Transverse colon (tissue), 4 donors: ENCODE data around the gene ARHGAP24. TPM values are rescaled to one million over a fixed set of nuclear protein-coding genes. Genes with fewer than 3 reads are reported as not detected.

Experiments used
- DNase-seq: peaks from one replicate; pipeline ENCODE4 v3.0.0-alpha.2; 2019
- H3K27ac ChIP-seq, 4 donors: fragments of 200-600 bp; sonication (generic); 2 replicates each; pipeline ENCODE4 v1.5.1; 2016 to 2018; ENCODE audit warnings: inconsistent platforms in 4 of 4
- H3K27me3 ChIP-seq: fragments of 200-600 bp; sonication (generic); 2 replicates; pipeline ENCODE4 v1.5.1; 2017; ENCODE audit warnings: inconsistent platforms
- H3K36me3 ChIP-seq, 4 donors: fragments of 200-600 bp; sonication (generic); 2 replicates each; pipeline ENCODE4 v1.5.1; 2017 to 2019; ENCODE audit warnings: inconsistent platforms in 4 of 4
- H3K4me1 ChIP-seq, 4 donors: fragments of 200-600 bp; sonication (generic); 2 replicates each; pipeline ENCODE4 v1.5.1; 2017 to 2020; ENCODE audit warnings: inconsistent platforms in 4 of 4
- H3K4me3 ChIP-seq, 4 donors: fragments of 200-600 bp; sonication (generic); 1 replicate in 1 of 4; 2 replicates in 3 of 4; pipeline versions ENCODE4 v1.5.1 to v1.6.1; 2017 to 2019; ENCODE audit warnings: inconsistent platforms in 4 of 4
- H3K9me3 ChIP-seq, 2 donors: fragments of 200-600 bp; sonication (generic); 2 replicates each; pipeline ENCODE4 v1.5.1; 2017 to 2019; ENCODE audit warnings: inconsistent platforms in 2 of 2
- EP300 ChIP-seq: sonication (generic); formaldehyde crosslinking; IDR thresholded peaks from one replicate; pipeline ENCODE4 v1.6.1; 2017; ENCODE audit warnings: antibody characterized with exemption, low read depth
- POLR2A ChIP-seq: fragments of 450-650 bp; IDR thresholded peaks from one replicate; pipeline ENCODE4 v1.6.1; 2016; ENCODE audit warnings: antibody characterized with exemption, mild to moderate bottlenecking, moderate library complexity
- POLR2AphosphoS5 ChIP-seq, 3 donors: sonication (generic); formaldehyde crosslinking; IDR thresholded peaks; one replicate each; pipeline ENCODE4 v1.6.1; 2016; ENCODE audit warnings: antibody characterized with exemption in 3 of 3
- WGBS, 2 donors: methylation state at CpG; one replicate each; pipeline ENCODE4 v1.1.5; 2018; ENCODE audit warnings: low coverage in 1 of 2; 5-methylcytosine and 5-hydroxymethylcytosine counted together
- in situ Hi-C, 4 donors: fragments of 200-750 bp; cut with MboI; loops; one replicate each; pipeline versions ENCODE4 v1.15.0 to v1.15.1; 2017; ENCODE audit warnings: low sequenced_read_pairs in 3 of 4, low pct_ligation_motif_present in 1 of 4, low pct_unique_long_range_greater_than_20kb in 1 of 4
- intact Hi-C: fragments of 100-400 bp; cut with DNase I; formaldehyde crosslinking; loops from one replicate; pipeline ENCODE4 v1.15.1; 2023; ENCODE audit warnings: low total_unique reads
- total RNA-seq, 4 donors: library from RNA; depleted of rRNA; stranded (reverse); fragments of >200 nt; gene quantifications; one replicate each; pipeline ENCODE4 v1.1.0, GENCODE V29; 2016
- TF ChIP-seq, protein P1 (sequence below), 5 experiments: fragments of 200-600 bp in 3 of 5; fragments of 450-650 bp in 2 of 5; sonication (generic) in 3 of 5; IDR thresholded peaks; 1 replicate in 2 of 5; 2 replicates in 3 of 5; pipeline ENCODE4 v1.5.1; 2016 to 2017; ENCODE audit warnings: antibody characterized with exemption in 5 of 5, inconsistent platforms in 3 of 5, mild to moderate bottlenecking in 2 of 5, moderate library complexity in 1 of 5

ARHGAP24 gene
- total RNA-seq, 4 donors from 2014 or later, result 4.2 to 32.0 (median 12.6) TPM

DNA sequence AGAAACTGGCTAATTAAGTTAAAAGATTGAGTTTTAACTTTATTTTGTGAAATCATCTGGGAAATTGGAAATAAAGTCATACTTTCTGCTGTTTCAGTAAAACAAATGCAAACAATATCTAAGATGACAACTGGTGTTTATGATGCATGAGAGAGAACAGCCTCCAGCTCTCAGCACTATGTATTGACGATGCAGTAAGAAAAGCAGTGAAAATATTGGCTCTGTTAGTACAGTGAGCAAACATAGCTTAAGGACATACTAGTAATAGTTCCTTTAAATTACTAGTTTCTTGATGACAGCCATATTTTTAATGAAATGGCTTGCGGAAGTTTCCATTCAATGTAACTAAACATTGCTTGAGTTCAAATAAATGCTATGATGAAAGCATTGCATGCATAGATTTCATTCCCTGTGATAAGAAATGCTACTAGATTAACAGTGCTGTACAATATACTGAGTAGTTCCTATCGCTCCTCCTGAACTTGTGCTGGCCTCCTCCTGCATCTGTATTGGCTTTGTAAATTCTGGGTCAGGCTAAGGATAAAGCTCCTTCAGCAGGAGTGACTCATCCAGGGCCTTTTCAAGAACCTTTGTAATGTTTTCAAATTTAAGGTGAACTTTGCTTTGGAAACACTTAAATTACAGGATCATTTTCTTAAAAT, 11.6 kb downstream of the ARHGAP24 start:
- H3K9me3 ChIP-seq, result no peaks in the 10 kb centered on the region
- intact Hi-C loops (no loop called here), in situ Hi-C loops (no loop called here)
- no peaks in the 10 kb centered on the region for H3K27me3 ChIP-seq
- 88 to 100% methylated on average over 2 to 3 of the region's 3 CpGs for WGBS, 2 donors
- no peaks in the 10 kb centered on the region for H3K36me3 ChIP-seq
- no peak overlapping the region for H3K27ac ChIP-seq
- H3K4me1 ChIP-seq, result peaks cover 0 to 4% (median 0%) of the 10 kb centered on the region in 4 donors
- no peak overlapping the region for H3K4me3 ChIP-seq
- TF ChIP-seq, protein P1, sequence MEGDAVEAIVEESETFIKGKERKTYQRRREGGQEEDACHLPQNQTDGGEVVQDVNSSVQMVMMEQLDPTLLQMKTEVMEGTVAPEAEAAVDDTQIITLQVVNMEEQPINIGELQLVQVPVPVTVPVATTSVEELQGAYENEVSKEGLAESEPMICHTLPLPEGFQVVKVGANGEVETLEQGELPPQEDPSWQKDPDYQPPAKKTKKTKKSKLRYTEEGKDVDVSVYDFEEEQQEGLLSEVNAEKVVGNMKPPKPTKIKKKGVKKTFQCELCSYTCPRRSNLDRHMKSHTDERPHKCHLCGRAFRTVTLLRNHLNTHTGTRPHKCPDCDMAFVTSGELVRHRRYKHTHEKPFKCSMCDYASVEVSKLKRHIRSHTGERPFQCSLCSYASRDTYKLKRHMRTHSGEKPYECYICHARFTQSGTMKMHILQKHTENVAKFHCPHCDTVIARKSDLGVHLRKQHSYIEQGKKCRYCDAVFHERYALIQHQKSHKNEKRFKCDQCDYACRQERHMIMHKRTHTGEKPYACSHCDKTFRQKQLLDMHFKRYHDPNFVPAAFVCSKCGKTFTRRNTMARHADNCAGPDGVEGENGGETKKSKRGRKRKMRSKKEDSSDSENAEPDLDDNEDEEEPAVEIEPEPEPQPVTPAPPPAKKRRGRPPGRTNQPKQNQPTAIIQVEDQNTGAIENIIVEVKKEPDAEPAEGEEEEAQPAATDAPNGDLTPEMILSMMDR (IDR thresholded peaks at IDR 0.05), result no peak
- TF ChIP-seq POLR2AphosphoS5 (IDR thresholded peaks at IDR 0.05) (no peak), POLR2A (no peak), EP300 (no peak)
- no peak for DNase-seq

DNA sequence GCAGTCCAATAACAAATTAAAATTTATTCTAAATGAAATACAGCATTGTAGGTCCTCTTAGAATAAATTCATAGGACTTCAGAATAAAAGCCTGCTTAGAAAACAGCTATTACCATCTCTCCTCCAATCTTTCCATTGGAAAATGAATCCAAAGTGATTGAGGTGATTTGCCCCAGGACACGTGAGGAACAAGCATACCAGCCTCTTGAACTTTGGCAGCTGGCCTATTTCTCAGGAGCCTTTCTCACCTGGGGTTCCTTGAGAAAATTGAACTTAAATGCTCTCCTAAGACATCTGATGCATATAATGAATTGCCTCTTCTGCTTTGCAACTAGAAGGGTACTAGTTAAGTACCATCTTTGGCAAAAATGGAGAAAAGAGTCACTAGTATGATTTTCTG, 13.5 kb downstream of the ARHGAP24 start:
- DNase-seq, result no peak
- no peak overlapping the region for H3K27ac ChIP-seq
- in situ Hi-C loops (no loop called here), intact Hi-C loops (no loop called here)
- no peak for TF ChIP-seq POLR2A
- TF ChIP-seq EP300, result no peak
- H3K4me3 ChIP-seq, result no peak overlapping the region
- no peaks in the 10 kb centered on the region for H3K27me3 ChIP-seq
- H3K9me3 ChIP-seq, result no peaks in the 10 kb centered on the region
- H3K36me3 ChIP-seq, result no peaks in the 10 kb centered on the region
- WGBS, 2 donors, result 29 to 48% methylated on average over 1 of the region's 1 CpG
- peaks cover 0 to 4% (median 0%) of the 10 kb centered on the region in 4 donors for H3K4me1 ChIP-seq

DNA sequence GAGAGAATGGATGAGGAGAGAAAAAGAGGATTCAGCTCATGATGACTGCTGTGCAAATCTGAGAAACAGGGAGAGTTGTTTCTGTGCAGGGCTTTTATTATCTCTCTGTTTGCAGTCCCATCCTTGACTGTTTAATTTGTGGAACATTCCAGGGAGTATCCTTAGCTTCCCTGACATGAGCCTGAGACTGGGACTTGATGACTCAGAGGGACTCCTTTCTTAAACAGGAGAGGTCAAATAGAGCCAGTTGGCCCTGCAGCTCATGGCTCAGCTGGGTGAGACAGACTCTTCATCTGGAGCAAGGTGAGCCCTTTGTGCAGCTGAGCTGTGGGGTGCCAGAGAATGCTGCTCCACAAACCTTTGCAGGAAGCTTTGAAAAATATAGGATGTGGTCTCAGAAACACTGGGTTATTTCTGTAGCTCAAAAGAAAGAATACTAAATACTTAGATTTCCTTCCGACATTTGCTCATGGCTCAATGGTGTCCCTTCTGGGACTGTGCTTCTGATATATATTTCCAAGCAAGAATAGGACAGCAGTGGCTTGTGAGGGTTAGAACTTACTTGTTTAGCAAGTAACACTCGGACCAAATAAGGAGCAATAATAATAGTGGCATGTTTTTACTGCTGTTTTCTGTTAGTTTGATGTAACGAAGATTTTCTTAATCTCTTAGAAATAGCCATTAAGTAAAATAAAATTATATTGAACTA, 14.5 kb downstream of the ARHGAP24 start:
- no peak for DNase-seq
- Histone ChIP-seq H3K4me3 (no peak overlapping the region), H3K36me3 (no peaks in the 10 kb centered on the region), H3K27ac (no peak overlapping the region), H3K27me3 (no peaks in the 10 kb centered on the region), H3K4me1 (peaks cover 0 to 4% (median 0%) of the 10 kb centered on the region in 4 donors), H3K9me3 (no peaks in the 10 kb centered on the region)
- WGBS, 2 donors, result 83 to 87% methylated on average over 3 of the region's 3 CpGs
- in situ Hi-C loops (no loop called here), intact Hi-C loops (no loop called here)
- TF ChIP-seq POLR2A (no peak), EP300 (no peak), POLR2AphosphoS5 (IDR thresholded peaks at IDR 0.05) (no peak)
- TF ChIP-seq, protein P1 (IDR thresholded peaks at IDR 0.05), result no peak

DNA sequence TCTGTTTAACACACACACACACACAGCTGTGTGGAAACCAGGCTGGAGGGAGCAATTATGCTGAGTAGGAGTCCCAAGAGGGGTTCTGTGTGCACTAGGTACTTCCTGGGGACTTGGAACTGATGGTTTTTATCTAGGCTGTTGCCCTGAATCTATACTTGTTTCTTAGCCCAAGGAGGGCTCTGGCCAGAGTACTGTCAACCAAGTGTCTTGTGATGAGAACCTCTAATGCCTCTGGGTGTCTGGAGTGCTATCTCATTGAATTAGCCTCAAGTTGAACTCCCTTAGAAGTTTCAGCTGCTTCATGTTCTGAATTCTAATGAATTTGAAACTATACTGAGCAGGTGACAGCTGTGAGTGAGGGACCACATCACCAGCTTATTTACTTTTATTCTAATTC, 16.6 kb downstream of the ARHGAP24 start:
- Histone ChIP-seq H3K36me3 (no peaks in the 10 kb centered on the region), H3K4me3 (no peak overlapping the region), H3K4me1 (peaks cover 0 to 4% (median 0%) of the 10 kb centered on the region in 4 donors), H3K9me3 (no peaks in the 10 kb centered on the region), H3K27ac (no peak overlapping the region), H3K27me3 (no peaks in the 10 kb centered on the region)
- no peak for DNase-seq
- TF ChIP-seq POLR2A (no peak), EP300 (no peak), POLR2AphosphoS5 (IDR thresholded peaks at IDR 0.05) (no peak)
- TF ChIP-seq, protein P1 (IDR thresholded peaks at IDR 0.05), result no peak
- in situ Hi-C loops, result no loop called here
- intact Hi-C loops, result no loop called here
